Prostate gland (tissue), 2 donors: ENCODE data around the gene KNOP1. TPM values are rescaled to one million over a fixed set of nuclear protein-coding genes. Genes with fewer than 3 reads are reported as not detected.
"Not testable (repeated sequence)": the region's sequence is repeated elsewhere in the genome, so short reads cannot be mapped to it uniquely, and the experiment has no call there.

Source experiments
- DNase-seq: peaks from one replicate; pipeline ENCODE4 v3.0.0-alpha.2; 2019; ENCODE audit warnings: low spot score
- H3K27ac ChIP-seq, 2 donors: fragments of 200-600 bp; sonication (generic); 2 replicates each; pipeline ENCODE4 v1.5.1; 2017 to 2019
- H3K27me3 ChIP-seq: fragments of 200-600 bp; sonication (generic); replicated peaks from 2 replicates; pipeline ENCODE4 v1.5.1; 2019; ENCODE audit not compliant: insufficient read depth
- H3K36me3 ChIP-seq, 2 donors: fragments of 200-600 bp; sonication (generic); 1 replicate in 1 of 2; 2 replicates in 1 of 2; pipeline versions ENCODE4 v1.5.1 to v1.8.1; 2017 to 2019
- H3K4me1 ChIP-seq: fragments of 200-600 bp; sonication (generic); replicated peaks from 2 replicates; pipeline ENCODE4 v1.5.1; 2019
- H3K4me3 ChIP-seq, 2 donors: fragments of 200-600 bp; sonication (generic); 2 replicates each; pipeline ENCODE4 v1.5.1; 2017 to 2019
- H3K9me3 ChIP-seq: fragments of 200-600 bp; sonication (generic); 2 replicates; pipeline ENCODE4 v1.5.1; 2017
- CTCF ChIP-seq, 4 experiments: fragments of 200-600 bp in 2 of 4; fragments of 450-650 bp in 2 of 4; sonication (generic) in 2 of 4; IDR thresholded peaks; 1 replicate in 3 of 4; 2 replicates in 1 of 4; pipeline ENCODE4 v1.5.1; 2016 to 2019; ENCODE audit warnings: antibody characterized with exemption in 4 of 4, mild to moderate bottlenecking in 2 of 4, moderate library complexity in 2 of 4
- POLR2A ChIP-seq: fragments of 450-650 bp; IDR thresholded peaks from one replicate; pipeline ENCODE4 v1.6.1; 2016; ENCODE audit warnings: antibody characterized with exemption, mild to moderate bottlenecking
- POLR2AphosphoS5 ChIP-seq: sonication (generic); formaldehyde crosslinking; IDR thresholded peaks from one replicate; pipeline ENCODE4 v1.6.1; 2017; ENCODE audit warnings: antibody characterized with exemption
- whole genome bisulfite sequencing: methylation state at CpG from one replicate; pipeline ENCODE4 v1.1.5; 2018; 5-methylcytosine and 5-hydroxymethylcytosine counted together
- intact Hi-C: fragments of 100-400 bp; cut with DNase I; formaldehyde crosslinking; loops from one replicate; pipeline ENCODE4 v1.14.2; 2022
- total RNA-seq, 2 donors: library from RNA; depleted of rRNA; stranded (reverse); fragments of >200 nt; gene quantifications; one replicate each; pipeline ENCODE4 v1.1.0, GENCODE V29; 2016

The KNOP1 gene
- total RNA-seq, 2 donors from 2014 or later = 11.2 to 26.6 TPM

- no peaks in the 10 kb centered on the region for H3K27me3 ChIP-seq
- no peak overlapping the region for H3K27ac ChIP-seq
- intact Hi-C loops = no loop called here
- H3K36me3 ChIP-seq = peaks cover 0 to 2% of the 10 kb centered on the region in 2 donors
- no peak for TF ChIP-seq POLR2A
- no peak for TF ChIP-seq CTCF (IDR thresholded peaks at IDR 0.05)
- no peak for TF ChIP-seq POLR2AphosphoS5
- no peaks in the 10 kb centered on the region for H3K9me3 ChIP-seq
- 44% methylated on average over 7 of the region's 7 CpGs for WGBS
- no peaks in the 10 kb centered on the region for H3K4me1 ChIP-seq
- no peak overlapping the region for H3K4me3 ChIP-seq
- DNase-seq = no peak
These were observed 30.7 kb downstream of the KNOP1 start for GRCh38 chr16:19687279-19687678.

- no peak for DNase-seq
- Histone ChIP-seq H3K36me3 (peaks cover 0 to 4% of the 10 kb centered on the region in 2 donors), H3K27ac (no peak overlapping the region), H3K9me3 (no peaks in the 10 kb centered on the region), H3K27me3 (no peaks in the 10 kb centered on the region), H3K4me1 (no peaks in the 10 kb centered on the region), H3K4me3 (no peak overlapping the region)
- 98% methylated on average over 4 of the region's 4 CpGs for WGBS
- intact Hi-C loops = no loop called here
- no peak for TF ChIP-seq POLR2AphosphoS5
- no peak for TF ChIP-seq CTCF (IDR thresholded peaks at IDR 0.05)
- TF ChIP-seq POLR2A = no peak
These were observed 32.9 kb downstream of the KNOP1 start for GRCh38 chr16:19685176-19685575.

GRCh38 chr16:19683453-19684236 lies 34.4 kb downstream of the KNOP1 start:
- intact Hi-C loops = no loop called here

GRCh38 chr16:19681637-19682036 lies 36.4 kb downstream of the KNOP1 start:
- Histone ChIP-seq H3K9me3 (no peaks in the 10 kb centered on the region), H3K36me3 (peaks cover 0 to 4% of the 10 kb centered on the region in 2 donors), H3K27me3 (no peaks in the 10 kb centered on the region), H3K4me1 (no peaks in the 10 kb centered on the region), H3K27ac (no peak overlapping the region), H3K4me3 (no peak overlapping the region)
- no peak for DNase-seq
- intact Hi-C loops = no loop called here
- 72% methylated on average over 12 of the region's 12 CpGs for WGBS
- TF ChIP-seq POLR2A = no peak
- no peak for TF ChIP-seq POLR2AphosphoS5
- no peak for TF ChIP-seq CTCF (IDR thresholded peaks at IDR 0.05)

More at GRCh38 chr16:19683453-19684236, 34.4 kb downstream of the KNOP1 start:
- no peaks in the 10 kb centered on the region for H3K4me1 ChIP-seq
- TF ChIP-seq POLR2AphosphoS5 (no peak), CTCF (IDR thresholded peaks at IDR 0.05) (no peak), POLR2A (no peak)
- DNase-seq = no peak
- H3K27me3 ChIP-seq = no peaks in the 10 kb centered on the region
- 92% methylated on average over 6 of the region's 6 CpGs for WGBS
- no peak overlapping the region for H3K27ac ChIP-seq
- no peak overlapping the region for H3K4me3 ChIP-seq
- peaks cover 0 to 4% of the 10 kb centered on the region in 2 donors for H3K36me3 ChIP-seq
- no peaks in the 10 kb centered on the region for H3K9me3 ChIP-seq

- intact Hi-C loops = no loop called here
- Histone ChIP-seq H3K27ac (no peak overlapping the region), H3K9me3 (no peaks in the 10 kb centered on the region), H3K4me1 (no peaks in the 10 kb centered on the region), H3K4me3 (no peak overlapping the region), H3K27me3 (no peaks in the 10 kb centered on the region), H3K36me3 (peaks cover 0 to 4% of the 10 kb centered on the region in 2 donors)
- 60% methylated on average over 6 of the region's 6 CpGs for WGBS
- DNase-seq = no peak
- TF ChIP-seq CTCF (IDR thresholded peaks at IDR 0.05) (peak in 1 of 4 experiments; percentile 16), POLR2A (no peak)
These were observed 37.1 kb downstream of the KNOP1 start for GRCh38 chr16:19680881-19681340.

GRCh38 chr16:19679281-19679680 lies 38.7 kb downstream of the KNOP1 start:
- H3K27me3 ChIP-seq, H3K36me3 ChIP-seq, H3K27ac ChIP-seq, H3K4me1 ChIP-seq, intact Hi-C loops, DNase-seq, H3K9me3 ChIP-seq, H3K4me3 ChIP-seq: not testable (repeated sequence)
- WGBS = 96% methylated on average over 6 of the region's 6 CpGs
